CD4-positive, alpha-beta T cell (primary cell): ENCODE measurements around the gene ZDHHC1. TPM values are rescaled to one million over a fixed set of nuclear protein-coding genes. Genes with fewer than 3 reads are reported as not detected.

ENCODE experiments used
- ATAC-seq: fragments of 200-7000 bp; cut with Tn5 transposase; one replicate; pipeline ENCODE4 v1.10.0; 2022; ENCODE audit warnings: mild to moderate bottlenecking; ENCODE audit not compliant: poor library complexity
- CTCF ChIA-PET: fragments of 350-600 bp; sonication (Branson Sonifier 250); formaldehyde crosslinking; loops from one replicate; lab custom pipeline; 2021; ENCODE audit warnings: antibody characterized with exemption, inconsistent platforms; lab: Charles Lee
- POLR2A ChIA-PET: fragments of 350-600 bp; sonication (Branson Sonifier 250); formaldehyde crosslinking; loops from one replicate; lab custom pipeline; 2021; ENCODE audit warnings: antibody characterized with exemption, inconsistent platforms; lab: Charles Lee
- DNase-seq, 14 experiments: peaks; one replicate each; pipeline ENCODE4 v3.0.0-alpha.2; 2013 to 2020; ENCODE audit warnings: mixed read lengths in 2 of 14
- H3K27ac ChIP-seq, 2 donors: one replicate each; pipeline versions ENCODE4 v1.5.1 to v1.7.0; 2013; ENCODE audit warnings: low read length in 2 of 2, low read depth in 1 of 2, mild to moderate bottlenecking in 1 of 2
- H3K27me3 ChIP-seq, 2 experiments: 1 replicate in 1 of 2; 2 replicates in 1 of 2; pipeline versions ENCODE4 v1.6.1 to v1.7.0; 2013; ENCODE audit warnings: low read length in 2 of 2, control low read depth in 1 of 2, mild to moderate bottlenecking in 1 of 2, moderate library complexity in 1 of 2; ENCODE audit not compliant: insufficient read depth in 2 of 2, control insufficient read depth in 1 of 2
- H3K36me3 ChIP-seq: one replicate; pipeline ENCODE4 v1.6.1; 2013; ENCODE audit warnings: low read length, control low read depth; ENCODE audit not compliant: insufficient read depth
- H3K4me1 ChIP-seq: one replicate; pipeline ENCODE4 v1.6.1; 2013; ENCODE audit warnings: low read length, control low read depth; ENCODE audit not compliant: insufficient read depth
- H3K4me3 ChIP-seq: one replicate; pipeline ENCODE4 v1.5.1; 2013; ENCODE audit warnings: mild to moderate bottlenecking, low read length, moderate library complexity
- H3K9me3 ChIP-seq, 2 experiments: 1 replicate in 1 of 2; 2 replicates in 1 of 2; pipeline versions ENCODE4 v1.6.1 to v1.7.0; 2013; ENCODE audit warnings: low read length in 2 of 2, mild to moderate bottlenecking in 2 of 2, control low read depth in 1 of 2, moderate library complexity in 1 of 2; ENCODE audit not compliant: control insufficient read depth in 1 of 2, insufficient read depth in 1 of 2
- H3K27ac Mint-ChIP-seq: one replicate; pipeline ENCODE4 v1.8.0; 2020; ENCODE audit warnings: mixed read lengths
- H3K27me3 Mint-ChIP-seq: one replicate; pipeline ENCODE4 v1.8.0; 2021; ENCODE audit warnings: mixed read lengths
- H3K36me3 Mint-ChIP-seq: one replicate; pipeline ENCODE4 v1.8.0; 2021; ENCODE audit warnings: low read depth, mixed read lengths
- H3K4me1 Mint-ChIP-seq: one replicate; pipeline ENCODE4 v1.8.0; 2021; ENCODE audit warnings: low read depth, mixed read lengths
- H3K4me3 Mint-ChIP-seq: one replicate; pipeline ENCODE4 v1.8.0; 2020; ENCODE audit warnings: mild to moderate bottlenecking, mixed read lengths
- H3K9me3 Mint-ChIP-seq: one replicate; pipeline ENCODE4 v1.8.0; 2020; ENCODE audit warnings: mixed read lengths
- intact Hi-C, 2 experiments: fragments of 100-400 bp; cut with DNase I in 1 of 2; cut with micrococcal nuclease in 1 of 2; formaldehyde crosslinking; loops; one replicate each; pipeline versions ENCODE4 v1.15.1 to v1.9.0; 2023 to 2025; cut with DNase I, micrococcal nuclease
- total RNA-seq, 174 experiments: library from RNA in 2 of 174; stranded (reverse) in 2 of 174; gene quantifications; one replicate each; pipeline ENCODE4 v1.2.3 and lab custom pipeline; 2021 to 2026
- TF ChIP-seq, protein P1 (sequence below): fragments of 200-600 bp; IDR thresholded peaks from one replicate; pipeline ENCODE4 v1.8.0; 2022; ENCODE audit warnings: antibody characterized with exemption, mild to moderate bottlenecking

Gene ZDHHC1
- total RNA-seq, 2 experiments from 2014 or later: 0.22 TPM; not detected in 1

DNA sequence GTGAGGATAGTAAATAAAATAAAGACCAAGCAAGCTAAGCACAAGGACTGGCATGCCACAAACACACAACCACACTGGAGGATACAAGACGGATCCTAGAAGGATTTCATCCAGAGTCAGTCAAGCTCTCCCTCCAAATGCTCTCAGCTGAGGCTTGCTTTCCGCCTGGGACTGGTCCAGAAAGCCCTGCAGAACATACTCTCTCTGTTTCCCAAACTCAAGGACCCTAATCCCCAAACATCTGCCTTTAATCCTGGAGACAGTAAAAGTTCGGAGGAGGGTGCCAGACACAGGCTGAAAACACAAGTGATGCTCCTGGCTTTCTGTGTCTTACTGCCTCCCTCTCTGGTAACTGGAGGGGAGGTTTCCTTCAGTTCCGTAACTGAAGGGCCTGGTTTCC lies 9.3 kb upstream of the ZDHHC1 start:
- intact Hi-C loops: loop anchor here in 1 of 2 experiments (5.0 kb wide), 1 partner anchor 163 kb away; no protein-coding TSS in a partner anchor

DNA sequence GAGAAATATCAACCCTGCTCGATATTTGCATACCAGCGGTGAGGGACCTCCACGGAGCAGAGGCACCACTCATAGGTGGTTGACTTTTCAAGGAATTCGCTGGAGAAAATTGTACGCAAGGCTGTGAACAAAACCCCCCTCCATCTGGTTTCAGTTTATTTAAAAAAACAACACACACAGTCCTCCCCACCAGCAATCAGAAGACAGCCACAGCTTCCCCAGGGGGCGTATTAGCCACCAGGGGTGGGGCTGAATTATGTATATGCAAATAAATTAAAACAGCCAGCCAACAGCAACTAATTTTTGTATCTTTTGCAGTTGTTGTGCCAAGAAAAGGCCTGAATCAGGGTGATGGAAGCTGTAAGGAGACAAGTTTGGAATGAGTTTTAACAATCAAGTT lies 8.8 kb upstream of the ZDHHC1 start:
- intact Hi-C loops: loop anchor here in 1 of 2 experiments (5.0 kb wide), 1 partner anchor 163 kb away; no protein-coding TSS in a partner anchor
- H3K9me3 Mint-ChIP-seq: no peaks in the 10 kb centered on the region
- TF ChIP-seq, protein P1, sequence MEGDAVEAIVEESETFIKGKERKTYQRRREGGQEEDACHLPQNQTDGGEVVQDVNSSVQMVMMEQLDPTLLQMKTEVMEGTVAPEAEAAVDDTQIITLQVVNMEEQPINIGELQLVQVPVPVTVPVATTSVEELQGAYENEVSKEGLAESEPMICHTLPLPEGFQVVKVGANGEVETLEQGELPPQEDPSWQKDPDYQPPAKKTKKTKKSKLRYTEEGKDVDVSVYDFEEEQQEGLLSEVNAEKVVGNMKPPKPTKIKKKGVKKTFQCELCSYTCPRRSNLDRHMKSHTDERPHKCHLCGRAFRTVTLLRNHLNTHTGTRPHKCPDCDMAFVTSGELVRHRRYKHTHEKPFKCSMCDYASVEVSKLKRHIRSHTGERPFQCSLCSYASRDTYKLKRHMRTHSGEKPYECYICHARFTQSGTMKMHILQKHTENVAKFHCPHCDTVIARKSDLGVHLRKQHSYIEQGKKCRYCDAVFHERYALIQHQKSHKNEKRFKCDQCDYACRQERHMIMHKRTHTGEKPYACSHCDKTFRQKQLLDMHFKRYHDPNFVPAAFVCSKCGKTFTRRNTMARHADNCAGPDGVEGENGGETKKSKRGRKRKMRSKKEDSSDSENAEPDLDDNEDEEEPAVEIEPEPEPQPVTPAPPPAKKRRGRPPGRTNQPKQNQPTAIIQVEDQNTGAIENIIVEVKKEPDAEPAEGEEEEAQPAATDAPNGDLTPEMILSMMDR: no peak
- Histone ChIP-seq H3K4me1 (peaks cover 7% of the 10 kb centered on the region), H3K4me3 (no peak overlapping the region), H3K36me3 (no peaks in the 10 kb centered on the region), H3K9me3 (peaks cover 0 to 6% of the 10 kb centered on the region in 2 experiments), H3K27ac (no peak overlapping the region), H3K27me3 (peaks cover 31 to 40% of the 10 kb centered on the region in 2 experiments)
- ChIA-PET POLR2A (no interaction called here), CTCF (no interaction called here)
- no peak for ATAC-seq
- no peak for DNase-seq
- H3K4me3 Mint-ChIP-seq: no peak overlapping the region
- H3K36me3 Mint-ChIP-seq: no peaks in the 10 kb centered on the region
- no peaks in the 10 kb centered on the region for H3K4me1 Mint-ChIP-seq
- H3K27me3 Mint-ChIP-seq: peaks cover 46% of the 10 kb centered on the region
- no peak overlapping the region for H3K27ac Mint-ChIP-seq

More for the DNA sequence above, 9.3 kb upstream of the ZDHHC1 start:
- Mint-ChIP-seq H3K9me3 (no peaks in the 10 kb centered on the region), H3K27me3 (peaks cover 51% of the 10 kb centered on the region), H3K27ac (no peak overlapping the region), H3K4me1 (peaks cover 4% of the 10 kb centered on the region), H3K4me3 (no peak overlapping the region), H3K36me3 (no peaks in the 10 kb centered on the region)
- POLR2A ChIA-PET: no interaction called here
- Histone ChIP-seq H3K27ac (no peak overlapping the region), H3K9me3 (peaks cover 0 to 6% of the 10 kb centered on the region in 2 experiments), H3K36me3 (no peaks in the 10 kb centered on the region), H3K4me1 (peaks cover 12% of the 10 kb centered on the region), H3K4me3 (no peak overlapping the region), H3K27me3 (peaks cover 35 to 43% of the 10 kb centered on the region in 2 experiments)
- TF ChIP-seq, protein P1: no peak
- ATAC-seq (no peak), DNase-seq (no peak)
- CTCF ChIA-PET: no interaction called here

DNA sequence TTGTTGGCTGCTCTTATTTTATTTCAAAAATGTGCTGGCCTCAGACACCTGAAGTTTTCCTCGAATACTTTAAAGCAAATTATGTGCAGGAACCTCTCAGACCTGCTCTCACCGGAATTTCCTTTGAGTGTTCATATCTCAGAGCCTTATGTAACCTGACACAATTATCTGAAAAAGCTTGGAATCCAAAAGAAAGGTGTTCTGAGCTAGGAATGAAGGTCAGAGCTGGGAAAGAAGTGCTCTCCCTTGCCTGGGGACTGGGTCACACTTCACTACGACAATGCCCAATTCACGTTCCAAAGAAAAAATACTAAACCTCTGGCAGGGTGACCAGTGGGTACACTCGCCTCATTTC lies 8.0 kb upstream of the ZDHHC1 start:
- POLR2A ChIA-PET: no interaction called here
- no peak overlapping the region for H3K4me3 ChIP-seq
- no peak overlapping the region for H3K27ac Mint-ChIP-seq
- no peak overlapping the region for H3K27ac ChIP-seq
- peaks cover 45% of the 10 kb centered on the region for H3K27me3 Mint-ChIP-seq
- H3K9me3 Mint-ChIP-seq: no peaks in the 10 kb centered on the region
- H3K4me1 Mint-ChIP-seq: no peaks in the 10 kb centered on the region
- CTCF ChIA-PET: no interaction called here
- DNase-seq: no peak
- peaks cover 6% of the 10 kb centered on the region for H3K4me1 ChIP-seq
- TF ChIP-seq, protein P1: no peak
- no peak overlapping the region for H3K4me3 Mint-ChIP-seq
- H3K36me3 Mint-ChIP-seq: no peaks in the 10 kb centered on the region
- intact Hi-C loops: no loop called here
- ATAC-seq: no peak
- H3K36me3 ChIP-seq: no peaks in the 10 kb centered on the region
- H3K9me3 ChIP-seq: peaks cover 0 to 6% of the 10 kb centered on the region in 2 experiments
- H3K27me3 ChIP-seq: peaks cover 24 to 32% of the 10 kb centered on the region in 2 experiments
